Duodenal mucosa (tissue), 2 donors: ENCODE measurements around the gene UVRAG.
A peak's percentile ranks its signal among the peaks of the same experiment; 100 is the strongest.

ENCODE experiments used
- H3K27ac ChIP-seq: one replicate; pipeline ENCODE4 v1.7.0; 2013; ENCODE audit warnings: low read depth, low read length
- H3K27me3 ChIP-seq, 2 donors: one replicate each; pipeline ENCODE4 v1.7.0; 2013; ENCODE audit warnings: low read length in 2 of 2, control low read depth in 1 of 2; ENCODE audit not compliant: insufficient read depth in 2 of 2, control insufficient read depth in 1 of 2
- H3K36me3 ChIP-seq, 2 donors: one replicate each; pipeline ENCODE4 v1.7.0; 2013; ENCODE audit warnings: low read length in 2 of 2, control low read depth in 1 of 2; ENCODE audit not compliant: insufficient read depth in 2 of 2, control insufficient read depth in 1 of 2
- H3K4me1 ChIP-seq, 2 donors: one replicate each; pipeline ENCODE4 v1.7.0; 2013; ENCODE audit warnings: low read length in 2 of 2, control low read depth in 1 of 2; ENCODE audit not compliant: insufficient read depth in 2 of 2, control insufficient read depth in 1 of 2
- H3K4me3 ChIP-seq, 2 donors: one replicate each; pipeline ENCODE4 v1.7.0; 2013; ENCODE audit warnings: low read length in 2 of 2, low read depth in 1 of 2
- H3K9ac ChIP-seq, 2 donors: one replicate each; pipeline ENCODE4 v1.7.0; 2013; ENCODE audit warnings: low read length in 2 of 2, low read depth in 1 of 2
- H3K9me3 ChIP-seq, 2 donors: one replicate each; pipeline ENCODE4 v1.7.0; 2013; ENCODE audit warnings: low read length in 2 of 2, control low read depth in 1 of 2; ENCODE audit not compliant: control insufficient read depth in 1 of 2

The UVRAG gene

GRCh38 chr11:75809111-75809510 lies 5.9 kb upstream of the UVRAG start:
- H3K9me3 ChIP-seq = no peaks in the 10 kb centered on the region
- H3K36me3 ChIP-seq = no peaks in the 10 kb centered on the region
- H3K27ac ChIP-seq = no peak overlapping the region
- no peak overlapping the region for H3K4me3 ChIP-seq
- peaks cover 2 to 4% of the 10 kb centered on the region in 2 donors for H3K4me1 ChIP-seq
- no peaks in the 10 kb centered on the region for H3K27me3 ChIP-seq
- no peak overlapping the region for H3K9ac ChIP-seq

- H3K27ac ChIP-seq = no peak overlapping the region
- no peak overlapping the region for H3K4me3 ChIP-seq
- no peak overlapping the region for H3K9ac ChIP-seq
- H3K27me3 ChIP-seq = no peaks in the 10 kb centered on the region
- peaks cover 6 to 8% of the 10 kb centered on the region in 2 donors for H3K4me1 ChIP-seq
- H3K36me3 ChIP-seq = no peaks in the 10 kb centered on the region
- no peaks in the 10 kb centered on the region for H3K9me3 ChIP-seq
Observed at GRCh38 chr11:75809991-75810390, 5.0 kb upstream of the UVRAG start.

DNA sequence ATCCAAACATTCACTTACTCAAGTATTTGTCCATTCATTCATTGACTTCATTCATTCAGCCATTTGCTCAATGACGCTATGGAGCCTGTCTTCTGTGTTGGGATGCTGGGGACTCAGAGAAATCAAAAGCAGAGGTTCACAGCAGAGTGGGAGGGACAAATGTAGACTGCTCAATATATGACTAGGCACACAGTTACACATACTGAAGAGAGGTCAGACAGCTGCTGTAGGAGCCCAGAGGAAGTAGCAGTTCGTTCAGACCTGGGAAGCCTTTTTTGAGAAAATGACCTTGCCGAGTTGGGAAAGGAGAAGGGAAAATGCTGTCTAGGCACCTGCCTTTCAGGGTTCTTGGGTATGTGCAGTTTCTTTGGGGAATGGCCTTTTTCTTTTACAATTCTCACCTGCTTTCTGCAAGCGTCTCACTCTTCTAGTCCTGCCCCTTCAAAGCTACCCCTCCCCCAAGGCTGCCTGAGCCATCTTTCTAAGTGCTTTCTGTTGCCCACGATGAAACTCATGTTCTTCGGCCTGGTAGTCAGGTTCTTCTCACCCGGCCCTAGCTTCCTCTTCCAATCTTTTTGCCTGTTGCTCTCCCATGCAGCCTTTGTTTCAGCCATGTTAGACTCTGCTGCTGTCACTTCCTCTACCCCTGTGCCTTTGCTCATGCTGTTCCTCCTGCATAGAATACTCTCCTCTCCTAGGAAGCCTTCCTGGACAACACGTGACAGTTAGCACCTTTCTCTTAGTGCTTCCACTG lies 4.2 kb upstream of the UVRAG start:
- Histone ChIP-seq H3K9ac (no peak overlapping the region), H3K4me3 (no peak overlapping the region), H3K27me3 (no peaks in the 10 kb centered on the region), H3K36me3 (no peaks in the 10 kb centered on the region), H3K4me1 (peaks cover 6 to 8% of the 10 kb centered on the region in 2 donors), H3K9me3 (no peaks in the 10 kb centered on the region), H3K27ac (no peak overlapping the region)

- no peak overlapping the region for H3K9ac ChIP-seq
Observed at GRCh38 chr11:75811485-75811884, 3.5 kb upstream of the UVRAG start.

GRCh38 chr11:75812542-75813040 lies 2.4 kb upstream of the UVRAG start:
- no peaks in the 10 kb centered on the region for H3K27me3 ChIP-seq
- peak overlapping the region in 1 of 2 donors; percentile 15 for H3K9ac ChIP-seq
- H3K4me3 ChIP-seq = no peak overlapping the region
- no peaks in the 10 kb centered on the region for H3K36me3 ChIP-seq
- no peak overlapping the region for H3K27ac ChIP-seq
- H3K9me3 ChIP-seq = no peaks in the 10 kb centered on the region
- peaks cover 21 to 23% of the 10 kb centered on the region in 2 donors for H3K4me1 ChIP-seq

More at GRCh38 chr11:75811485-75811884, 3.5 kb upstream of the UVRAG start:
- H3K9me3 ChIP-seq = no peaks in the 10 kb centered on the region
- no peak overlapping the region for H3K4me3 ChIP-seq
- H3K27me3 ChIP-seq = no peaks in the 10 kb centered on the region
- H3K27ac ChIP-seq = no peak overlapping the region
- no peaks in the 10 kb centered on the region for H3K36me3 ChIP-seq
- peaks cover 10 to 13% of the 10 kb centered on the region in 2 donors for H3K4me1 ChIP-seq

DNA sequence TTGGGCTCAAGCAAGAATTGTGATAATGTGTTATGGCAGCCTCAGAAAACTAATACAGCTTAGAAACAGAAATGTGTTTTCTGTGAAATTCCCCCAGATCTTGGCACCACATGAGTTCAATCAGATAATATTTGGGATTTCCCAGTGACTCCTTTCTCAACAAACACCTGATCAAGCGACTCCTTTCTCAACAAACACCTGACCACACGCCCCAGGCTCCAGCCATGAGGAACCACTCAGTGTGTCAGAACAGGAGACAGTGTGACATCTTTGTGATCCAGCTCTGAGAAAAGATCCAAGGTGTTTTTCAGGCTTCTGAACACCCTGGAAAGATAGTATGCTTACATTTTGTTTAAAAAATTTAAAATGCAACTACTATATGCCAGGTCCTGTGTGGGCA lies 1.9 kb upstream of the UVRAG start:
- Histone ChIP-seq H3K27me3 (no peaks in the 10 kb centered on the region), H3K4me3 (no peak overlapping the region), H3K27ac (no peak overlapping the region), H3K9ac (no peak overlapping the region), H3K4me1 (peaks cover 22 to 23% of the 10 kb centered on the region in 2 donors), H3K36me3 (no peaks in the 10 kb centered on the region), H3K9me3 (no peaks in the 10 kb centered on the region)

GRCh38 chr11:75813622-75814039 lies 1.4 kb upstream of the UVRAG start:
- Histone ChIP-seq H3K36me3 (no peaks in the 10 kb centered on the region), H3K9me3 (no peaks in the 10 kb centered on the region), H3K27me3 (no peaks in the 10 kb centered on the region), H3K9ac (no peak overlapping the region), H3K27ac (no peak overlapping the region), H3K4me3 (no peak overlapping the region), H3K4me1 (peaks cover 22 to 23% of the 10 kb centered on the region in 2 donors)

GRCh38 chr11:75814363-75814676 lies 690 bp upstream of the UVRAG start:
- peak overlapping the region; percentile 81 to 87 for H3K4me3 ChIP-seq
- H3K4me1 ChIP-seq = peaks cover 23 to 25% of the 10 kb centered on the region in 2 donors
- H3K9me3 ChIP-seq = no peaks in the 10 kb centered on the region
- H3K9ac ChIP-seq = peak overlapping the region; percentile 56 to 61
- H3K36me3 ChIP-seq = no peaks in the 10 kb centered on the region
- H3K27me3 ChIP-seq = no peaks in the 10 kb centered on the region
- H3K27ac ChIP-seq = peak overlapping the region; percentile 67

DNA sequence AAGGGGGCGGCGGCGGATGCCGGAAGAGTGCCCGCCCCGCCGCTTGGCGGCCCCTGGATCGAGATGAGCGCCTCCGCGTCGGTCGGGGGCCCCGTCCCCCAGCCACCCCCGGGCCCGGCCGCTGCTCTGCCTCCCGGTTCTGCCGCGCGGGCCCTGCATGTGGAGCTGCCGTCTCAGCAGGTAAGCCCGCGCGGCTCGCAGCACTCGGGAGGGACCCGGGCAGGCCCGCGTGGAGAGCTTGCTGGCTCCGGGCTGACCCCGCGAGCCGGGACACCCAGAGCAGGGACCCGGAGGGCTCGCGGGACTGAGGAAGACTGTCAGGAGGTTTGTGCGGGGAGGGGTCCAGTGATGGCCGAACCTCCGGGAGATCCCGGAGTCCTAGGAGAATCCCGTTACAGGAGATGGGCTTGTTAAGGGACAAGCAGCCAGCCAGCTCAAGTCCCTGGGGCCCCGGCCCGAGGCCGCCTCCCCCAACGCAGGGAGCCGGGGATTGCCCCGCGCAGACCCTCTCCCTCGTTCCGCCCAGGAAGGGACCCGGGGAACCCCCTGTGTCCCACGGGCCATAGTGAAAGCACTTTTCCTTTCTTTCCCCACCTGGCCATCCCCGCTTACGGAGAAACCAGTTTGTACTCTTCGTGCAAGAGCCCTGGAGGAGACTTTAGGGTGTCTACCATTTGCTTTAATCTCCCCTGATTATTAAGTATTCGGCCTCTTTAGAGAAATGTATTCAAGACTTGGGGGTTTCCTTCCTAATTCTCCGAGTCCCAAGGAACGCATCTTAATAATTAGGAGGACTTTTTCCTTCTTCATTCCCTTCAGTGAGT lies 547 bp downstream of the UVRAG start:
- peak overlapping the region; percentile 81 to 87 for H3K4me3 ChIP-seq
- no peaks in the 10 kb centered on the region for H3K27me3 ChIP-seq
- H3K4me1 ChIP-seq = peaks cover 23 to 29% of the 10 kb centered on the region in 2 donors
- no peaks in the 10 kb centered on the region for H3K9me3 ChIP-seq
- H3K27ac ChIP-seq = peak overlapping the region; percentile 72
- no peaks in the 10 kb centered on the region for H3K36me3 ChIP-seq
- peak overlapping the region; percentile 74 to 75 for H3K9ac ChIP-seq

GRCh38 chr11:75816561-75817239 lies 1.7 kb downstream of the UVRAG start:
- Histone ChIP-seq H3K36me3 (no peaks in the 10 kb centered on the region), H3K27me3 (no peaks in the 10 kb centered on the region), H3K4me1 (peaks cover 23 to 38% of the 10 kb centered on the region in 2 donors), H3K9me3 (no peaks in the 10 kb centered on the region), H3K4me3 (peak overlapping the region; percentile 81 to 87), H3K27ac (no peak overlapping the region), H3K9ac (peak overlapping the region; percentile 74 to 75)
